HG02588 (cell line): ENCODE results near the gene TMED6.

ENCODE experiments used
- ATAC-seq: cut with Tn5 transposase; IDR thresholded peaks from one replicate; pipeline ENCODE4 v1.9.1; 2021; ENCODE audit warnings: mild to moderate bottlenecking, moderate library complexity; ENCODE audit not compliant: unreplicated experiment

TMED6 gene

DNA sequence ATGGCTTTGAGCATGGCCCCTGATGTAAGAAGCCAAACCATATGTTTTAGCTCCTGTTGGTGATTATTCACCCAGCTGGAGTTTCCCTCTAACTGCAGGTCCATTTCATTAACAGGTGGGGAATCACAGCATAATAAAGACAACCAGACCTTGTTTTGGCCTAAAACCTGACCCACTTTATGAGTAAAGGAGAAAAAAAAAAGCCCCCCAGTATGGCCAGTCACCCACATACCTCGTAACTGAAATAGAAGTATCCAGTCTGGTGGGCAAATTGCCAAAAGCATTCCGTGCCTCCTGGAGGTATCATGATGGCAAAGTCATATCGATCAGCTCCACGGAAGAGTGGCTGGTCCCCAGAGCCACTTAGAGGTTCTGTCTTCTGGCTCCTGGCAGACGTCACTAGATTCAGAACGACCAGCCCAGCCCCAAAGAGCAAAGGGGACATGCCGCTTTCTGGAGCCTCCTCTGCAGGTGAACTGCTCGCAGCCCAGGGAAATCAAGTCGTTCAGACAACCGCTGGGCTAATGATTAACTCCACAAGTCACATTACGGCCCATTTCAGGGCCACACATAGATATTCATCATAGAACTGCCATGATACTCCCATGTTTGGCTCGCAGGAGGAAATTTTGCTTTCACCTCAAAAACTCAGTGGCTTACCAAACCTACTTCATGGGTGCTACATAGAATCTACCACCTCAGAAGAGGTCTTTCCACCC, at the start of gene TMED6:
TMED6 (minus strand) TSS at position 478 of the 719 bp plus-strand sequence; CDS start at position 445, 33 bp downstream.
- no peak for ATAC-seq

DNA sequence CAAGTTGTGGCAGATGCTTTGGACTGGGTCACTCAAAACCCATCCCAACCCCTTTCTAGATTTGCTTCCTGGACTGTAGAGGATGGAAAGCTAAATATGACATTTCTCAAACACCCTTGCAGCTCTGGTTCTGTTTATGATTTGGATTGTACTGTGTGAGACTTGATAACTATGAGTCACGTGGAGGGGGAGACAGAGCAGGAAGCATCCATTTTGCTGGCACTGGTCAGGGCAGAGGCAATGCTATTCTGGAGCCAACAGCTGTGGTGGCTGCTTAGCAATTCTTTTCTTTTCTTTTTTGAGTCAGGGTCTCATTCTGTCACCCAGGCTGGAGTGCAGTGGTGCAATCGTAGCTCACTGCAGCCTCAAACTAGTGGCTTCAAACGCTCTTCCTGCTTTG, 47.8 kb upstream of the TMED6 start:
- no peak for ATAC-seq

DNA sequence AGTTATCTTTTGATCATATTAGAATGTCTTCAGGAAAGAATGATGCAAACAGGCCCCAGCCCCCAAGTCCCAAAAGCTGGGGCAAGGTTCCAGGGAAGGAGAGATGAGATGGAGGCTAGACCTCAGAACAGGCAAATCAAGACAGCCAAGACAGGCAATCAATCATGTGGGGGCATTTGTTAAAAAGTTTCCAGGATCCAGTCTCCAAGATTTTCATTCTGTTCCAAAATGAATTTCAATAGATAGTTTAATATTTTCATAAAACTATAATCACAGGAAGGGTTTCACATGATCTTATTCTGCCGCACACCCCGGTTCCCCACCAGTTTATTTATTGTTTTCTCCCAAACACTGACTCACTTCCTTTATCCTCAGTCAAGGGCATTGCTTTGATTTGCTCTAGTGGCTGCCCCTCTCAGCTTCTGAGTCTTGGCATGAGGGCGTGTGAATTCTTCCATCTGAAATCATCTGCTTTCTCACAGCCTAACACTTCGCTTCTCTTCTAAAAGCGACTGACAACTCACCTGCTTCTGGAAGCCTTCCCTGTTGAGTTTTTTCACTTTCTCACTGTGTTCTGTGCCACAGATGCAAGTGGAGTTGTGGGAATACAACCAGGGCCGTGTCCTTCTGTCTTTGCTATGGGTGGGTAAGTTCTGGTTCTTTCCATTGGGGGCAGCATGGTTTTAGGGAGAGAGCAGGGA, 46.4 kb upstream of the TMED6 start:
- ATAC-seq = no peak

GRCh38 chr16:69396187-69397061, 44.8 kb upstream of the TMED6 start:
- no peak for ATAC-seq

- ATAC-seq = no peak
These were observed 44.2 kb upstream of the TMED6 start for GRCh38 chr16:69395859-69396186.

GRCh38 chr16:69393898-69394849, 42.6 kb upstream of the TMED6 start:
- ATAC-seq = no peak

- ATAC-seq = no peak
These were observed 35.0 kb upstream of the TMED6 start for GRCh38 chr16:69386596-69386995.

- ATAC-seq = no peak
These were observed 33.4 kb upstream of the TMED6 start for GRCh38 chr16:69384974-69385373.

- no peak for ATAC-seq
These were observed 30.8 kb upstream of the TMED6 start for GRCh38 chr16:69382421-69382820.

- ATAC-seq = no peak
These were observed 29.6 kb upstream of the TMED6 start for GRCh38 chr16:69381231-69381630.

DNA sequence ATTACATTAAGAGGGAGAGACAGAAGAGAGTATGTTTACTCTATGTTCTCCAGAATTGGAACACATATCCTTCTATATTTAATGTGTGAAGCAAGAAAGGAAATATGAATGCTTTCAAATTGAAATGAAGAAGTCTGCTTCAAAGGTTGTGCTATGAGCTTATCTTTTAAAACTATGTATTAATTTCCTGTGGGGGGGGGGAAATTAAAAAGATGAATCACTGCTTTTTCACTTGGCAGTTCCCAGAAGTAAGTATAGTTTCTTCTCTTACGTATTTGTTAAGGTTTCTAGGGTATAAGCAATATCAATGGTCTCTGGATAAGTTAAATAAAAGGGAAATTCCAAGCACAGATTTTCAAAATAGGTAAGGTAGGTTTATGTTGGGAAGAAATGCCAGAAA, 27.2 kb upstream of the TMED6 start:
- no peak for ATAC-seq

DNA sequence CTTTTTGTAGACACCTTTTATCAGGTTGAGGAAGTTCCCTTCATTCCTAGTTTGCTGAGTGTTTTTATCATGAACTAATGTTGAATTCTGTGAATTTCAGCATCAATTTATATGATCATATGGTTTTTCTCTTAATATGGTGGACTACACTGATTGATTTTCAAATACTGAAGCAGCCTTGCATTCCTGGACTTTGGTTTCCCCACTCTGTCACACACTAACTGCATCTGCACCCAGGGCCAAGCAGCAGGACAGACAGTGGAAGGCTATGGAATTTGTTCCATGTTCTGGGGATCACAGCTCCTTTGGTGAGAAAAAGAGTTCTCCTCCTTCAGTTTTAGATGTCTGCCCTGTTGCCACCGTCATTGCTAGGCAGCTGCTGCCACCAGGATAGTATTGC, 26.4 kb upstream of the TMED6 start:
- ATAC-seq = no peak

- ATAC-seq = no peak
These were observed 24.9 kb upstream of the TMED6 start for GRCh38 chr16:69376393-69377059.

- no peak for ATAC-seq
These were observed 21.4 kb upstream of the TMED6 start for GRCh38 chr16:69373019-69373418.

DNA sequence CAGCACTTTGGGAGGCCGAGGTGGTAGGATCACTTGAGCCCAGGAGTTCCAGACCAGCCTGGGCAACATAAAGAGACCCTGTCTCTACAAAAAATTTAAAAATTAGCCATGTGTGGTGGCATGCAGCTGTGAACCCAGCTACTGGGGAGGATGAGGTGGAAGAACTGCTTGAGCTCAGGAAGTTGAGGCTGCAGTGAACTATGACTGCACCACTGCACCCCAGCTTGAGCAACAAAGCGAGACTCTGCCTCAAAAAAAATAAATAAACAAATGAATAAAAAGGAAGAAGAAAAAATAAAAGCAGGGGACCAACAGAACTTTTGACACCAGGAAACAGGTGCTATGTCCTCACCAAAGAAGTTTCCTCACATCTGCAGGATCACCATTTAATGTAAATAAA, 20.0 kb upstream of the TMED6 start:
- no peak for ATAC-seq

- no peak for ATAC-seq
These were observed 17.3 kb upstream of the TMED6 start for GRCh38 chr16:69368866-69369265.

DNA sequence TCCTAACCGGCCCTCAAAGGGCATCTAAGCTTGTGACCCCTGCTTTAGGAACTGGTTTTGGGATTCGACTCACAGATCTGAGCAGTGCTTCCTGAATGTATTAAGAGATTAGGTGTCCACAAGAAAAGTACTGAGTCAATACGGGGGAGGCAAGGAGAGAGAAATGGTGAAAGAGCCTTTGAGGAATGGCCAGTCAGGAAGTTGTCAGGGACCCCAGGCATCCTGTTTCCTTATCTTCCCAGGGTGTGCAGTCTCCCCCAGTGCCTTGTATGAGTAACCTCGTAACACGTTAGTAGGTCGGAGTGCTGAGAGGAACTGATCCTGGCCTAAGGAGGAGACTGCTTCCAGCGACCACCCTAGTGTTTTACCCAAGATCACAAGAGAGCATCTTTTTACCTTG, 16.4 kb upstream of the TMED6 start:
- no peak for ATAC-seq

- ATAC-seq = no peak
These were observed 14.8 kb upstream of the TMED6 start for GRCh38 chr16:69366431-69366830.

DNA sequence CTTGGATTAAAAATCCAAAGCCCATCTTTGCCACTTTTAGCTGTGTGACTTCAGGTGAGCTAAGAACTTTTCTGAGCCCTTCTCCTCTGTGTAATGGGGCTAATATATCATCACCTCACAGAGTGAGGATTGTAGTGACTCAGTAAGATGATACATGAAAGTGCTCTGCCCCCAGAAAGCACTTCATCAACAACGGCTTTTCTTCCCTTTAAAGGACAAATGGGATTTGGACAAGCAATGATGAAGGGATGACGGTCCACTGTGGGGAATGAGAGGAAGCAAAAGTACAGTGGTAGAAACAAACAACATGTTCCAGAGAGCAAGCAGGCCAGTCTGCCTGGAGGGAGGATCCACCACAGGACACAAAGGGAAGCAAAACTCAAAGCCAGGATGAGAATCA, 14.3 kb upstream of the TMED6 start:
- ATAC-seq = no peak

GRCh38 chr16:69364088-69364487, 12.5 kb upstream of the TMED6 start:
- no peak for ATAC-seq
